Measurements from ENCODE around the gene HSD17B8.

- TF ChIP-seq, protein P1, sequence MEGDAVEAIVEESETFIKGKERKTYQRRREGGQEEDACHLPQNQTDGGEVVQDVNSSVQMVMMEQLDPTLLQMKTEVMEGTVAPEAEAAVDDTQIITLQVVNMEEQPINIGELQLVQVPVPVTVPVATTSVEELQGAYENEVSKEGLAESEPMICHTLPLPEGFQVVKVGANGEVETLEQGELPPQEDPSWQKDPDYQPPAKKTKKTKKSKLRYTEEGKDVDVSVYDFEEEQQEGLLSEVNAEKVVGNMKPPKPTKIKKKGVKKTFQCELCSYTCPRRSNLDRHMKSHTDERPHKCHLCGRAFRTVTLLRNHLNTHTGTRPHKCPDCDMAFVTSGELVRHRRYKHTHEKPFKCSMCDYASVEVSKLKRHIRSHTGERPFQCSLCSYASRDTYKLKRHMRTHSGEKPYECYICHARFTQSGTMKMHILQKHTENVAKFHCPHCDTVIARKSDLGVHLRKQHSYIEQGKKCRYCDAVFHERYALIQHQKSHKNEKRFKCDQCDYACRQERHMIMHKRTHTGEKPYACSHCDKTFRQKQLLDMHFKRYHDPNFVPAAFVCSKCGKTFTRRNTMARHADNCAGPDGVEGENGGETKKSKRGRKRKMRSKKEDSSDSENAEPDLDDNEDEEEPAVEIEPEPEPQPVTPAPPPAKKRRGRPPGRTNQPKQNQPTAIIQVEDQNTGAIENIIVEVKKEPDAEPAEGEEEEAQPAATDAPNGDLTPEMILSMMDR (IDR thresholded peaks at IDR 0.05; ENCODE audit: low read depth, low read length, poor library complexity, severe bottlenecking) = peak; percentile 44
- TF ChIP-seq EZH2phosphoT487 (IDR thresholded peaks at IDR 0.05; ENCODE audit: borderline replicate concordance, low read length) = no peak
These were observed 44.1 kb downstream of the HSD17B8 start for GRCh38 chr6:33248643-33248931.

All from DOHH2 (cell line).